NB4 (cell line): ENCODE results near the gene GGTA1.

Experiments used
- CTCF ChIP-seq: IDR thresholded peaks from one replicate; pipeline ENCODE4 v1.5.1; 2012; ENCODE audit warnings: low read depth, low read length
- MYC ChIP-seq: IDR thresholded peaks from 2 replicates; pipeline ENCODE4 v1.6.1; 2011; ENCODE audit warnings: low read depth, low read length
- POLR2A ChIP-seq: IDR thresholded peaks from 2 replicates; pipeline ENCODE4 v1.6.1; 2011; ENCODE audit warnings: mild to moderate bottlenecking; ENCODE audit not compliant: insufficient read length; ENCODE audit errors: extremely low read depth

DNA sequence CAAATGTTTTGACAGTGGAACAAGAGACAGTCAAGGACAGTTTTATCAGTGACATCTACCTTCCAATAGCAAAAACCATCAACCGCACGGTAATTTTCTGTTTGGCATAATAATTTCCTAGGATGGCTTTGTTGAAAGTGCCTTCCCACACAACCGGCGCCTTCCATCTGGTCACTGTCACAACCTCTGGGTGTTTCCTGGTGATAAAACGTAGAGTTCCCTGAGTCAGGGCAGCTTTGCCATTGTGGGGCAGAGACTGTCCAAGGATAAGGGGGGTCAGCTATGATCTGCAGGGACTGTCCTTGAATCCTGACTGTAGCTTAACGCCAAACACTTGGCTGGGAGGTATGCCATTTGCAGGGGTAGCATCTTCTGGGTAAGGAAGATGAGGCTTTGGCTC is 47.6 kb downstream of the GGTA1 start:
- TF ChIP-seq POLR2A, result no peak
- no peak for TF ChIP-seq CTCF
- TF ChIP-seq MYC, result no peak
